Stimulated activated CD4-positive, alpha-beta T cell treated with anti-CD3 and anti-CD28 coated beads, Interleukin-15, amount 100 ng/mL, for 1 hour (primary cell): ENCODE results near the gene NAP1L4.
A peak's percentile ranks its signal among the peaks of the same experiment; 100 is the strongest.

Source experiments
- DNase-seq, 2 donors: peaks; one replicate each; pipeline ENCODE4 v3.0.0-alpha.2; 2020; ENCODE audit warnings: low read depth in 1 of 2, low spot score in 1 of 2

Gene NAP1L4, protein sequence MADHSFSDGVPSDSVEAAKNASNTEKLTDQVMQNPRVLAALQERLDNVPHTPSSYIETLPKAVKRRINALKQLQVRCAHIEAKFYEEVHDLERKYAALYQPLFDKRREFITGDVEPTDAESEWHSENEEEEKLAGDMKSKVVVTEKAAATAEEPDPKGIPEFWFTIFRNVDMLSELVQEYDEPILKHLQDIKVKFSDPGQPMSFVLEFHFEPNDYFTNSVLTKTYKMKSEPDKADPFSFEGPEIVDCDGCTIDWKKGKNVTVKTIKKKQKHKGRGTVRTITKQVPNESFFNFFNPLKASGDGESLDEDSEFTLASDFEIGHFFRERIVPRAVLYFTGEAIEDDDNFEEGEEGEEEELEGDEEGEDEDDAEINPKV

GRCh38 chr11:2992234-2992996 lies at the start of gene NAP1L4:
Gene NAP1L4, minus strand, starts transcription at chr11:2992329. Its CDS starts 13,109 bp downstream, at chr11:2979220.
- DNase-seq: peak; percentile 90 to 93

DNA sequence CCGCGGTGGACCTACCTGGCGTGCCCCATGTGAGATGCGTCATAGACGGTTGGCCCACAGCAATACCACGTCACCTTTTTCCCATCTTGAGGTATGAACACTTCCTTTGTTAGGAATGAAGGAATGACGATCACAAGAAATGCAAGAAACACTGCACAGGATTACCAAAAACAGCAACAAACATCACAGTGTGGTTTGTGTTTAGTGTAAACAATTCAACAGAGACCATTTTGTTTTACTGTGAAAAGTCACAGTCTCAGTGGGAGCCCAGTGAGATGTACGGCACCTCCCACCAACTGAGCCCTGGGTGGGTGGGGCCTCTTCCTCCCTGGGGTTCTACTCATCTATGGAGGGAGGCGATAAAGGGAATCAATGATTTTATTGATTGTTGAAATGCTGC lies 48.8 kb upstream of the NAP1L4 start:
- no peak for DNase-seq

DNA sequence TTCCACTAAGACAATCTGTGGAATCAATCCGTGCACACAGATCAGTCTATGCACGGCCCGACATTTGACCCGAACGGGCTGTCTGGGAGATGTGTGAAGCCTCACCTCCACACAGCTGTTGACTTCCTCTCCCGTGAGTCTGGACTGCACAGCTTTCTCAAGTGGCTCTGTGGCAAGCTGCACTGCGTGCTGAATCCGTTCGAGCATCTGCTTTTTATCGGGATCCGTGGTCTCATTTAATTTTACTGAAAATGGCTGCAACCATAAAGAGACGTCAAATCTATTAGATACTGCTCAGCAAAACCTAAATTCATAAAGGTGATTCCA lies 45.8 kb upstream of the NAP1L4 start:
- no peak for DNase-seq

DNA sequence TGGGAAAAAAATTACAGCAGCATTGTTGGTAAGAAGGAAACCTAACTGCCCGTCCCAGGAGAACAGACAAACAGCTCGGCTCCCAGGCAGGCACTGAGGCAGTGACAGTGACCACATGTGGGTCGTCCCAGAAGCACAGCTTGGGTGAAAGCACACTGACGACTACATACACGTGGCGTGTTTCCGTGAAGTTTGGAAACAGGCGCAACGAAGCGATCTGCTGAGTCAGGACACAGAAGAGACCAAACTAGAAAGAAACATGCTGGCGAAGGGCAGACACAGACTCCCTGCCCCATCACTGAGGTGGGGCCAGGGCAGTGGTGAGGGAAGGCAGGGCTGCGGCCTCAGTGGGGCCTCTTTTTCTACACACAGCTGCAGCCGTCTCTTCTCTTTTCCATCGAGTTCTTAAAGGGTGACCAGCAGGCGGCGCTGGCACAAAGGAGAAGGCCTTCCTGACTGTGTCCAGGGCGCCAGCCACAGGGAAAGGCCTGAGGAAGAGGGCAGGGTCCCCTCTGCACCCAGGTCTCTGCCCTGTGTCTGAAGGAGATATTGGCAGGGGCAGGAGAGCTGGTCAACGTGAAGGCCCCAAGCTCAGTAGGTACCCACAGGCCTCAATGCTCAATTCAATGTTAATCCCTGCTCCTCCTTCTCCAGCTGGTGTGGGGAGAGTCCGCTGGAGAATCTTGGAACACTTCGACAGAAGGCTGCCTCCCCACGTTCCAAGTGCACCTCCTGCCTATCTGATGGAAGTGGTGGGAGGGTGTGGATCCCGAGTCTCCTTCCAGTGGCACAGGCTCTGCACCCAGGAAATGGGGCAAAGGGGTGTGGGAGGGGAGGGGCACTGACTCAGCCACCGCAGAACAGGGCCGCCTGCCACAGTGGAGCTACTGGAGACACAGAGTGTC lies 45.2 kb upstream of the NAP1L4 start:
- DNase-seq: no peak

DNA sequence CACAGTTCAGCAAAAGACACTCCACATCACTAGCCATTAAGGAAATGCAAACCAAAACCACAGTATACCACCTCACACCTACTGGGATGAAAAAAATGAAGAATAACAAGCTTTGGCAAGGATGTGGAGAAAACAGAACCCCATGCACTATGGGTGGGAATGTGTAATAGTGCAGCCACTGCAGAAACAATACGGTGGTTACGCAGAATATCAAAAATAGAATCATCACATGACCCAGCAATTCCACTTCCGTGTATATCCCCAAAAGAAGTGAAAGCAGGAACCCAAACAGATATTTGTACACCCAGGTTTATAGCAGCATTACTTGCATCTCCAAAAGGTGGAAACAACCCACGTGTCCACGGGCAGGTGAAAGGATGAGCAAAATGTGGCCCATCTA lies 44.3 kb upstream of the NAP1L4 start:
- DNase-seq: no peak

- DNase-seq: no peak
These were observed 43.2 kb upstream of the NAP1L4 start for GRCh38 chr11:3035333-3035732.

- DNase-seq: no peak
These were observed 38.4 kb upstream of the NAP1L4 start for GRCh38 chr11:3030289-3031070.

DNA sequence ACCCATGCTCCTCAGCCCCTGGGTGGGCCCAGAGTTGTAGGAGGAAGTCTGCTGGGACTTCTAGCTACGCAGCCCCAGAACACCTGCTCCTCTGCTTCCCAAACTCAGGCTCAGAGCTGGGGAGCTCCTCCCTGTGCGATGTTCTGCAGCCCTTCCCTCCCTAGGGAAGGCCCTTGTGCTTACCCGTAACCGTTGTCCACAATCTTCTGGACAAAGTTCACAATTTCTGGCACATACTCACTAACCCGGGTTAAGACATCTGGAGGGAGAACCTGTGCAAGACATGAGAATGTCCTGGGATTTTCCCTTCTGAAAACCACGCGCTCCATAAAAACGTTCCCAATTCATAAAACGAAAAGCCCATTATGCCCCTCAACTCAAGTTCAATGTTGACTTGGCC lies 36.7 kb upstream of the NAP1L4 start:
- no peak for DNase-seq

DNA sequence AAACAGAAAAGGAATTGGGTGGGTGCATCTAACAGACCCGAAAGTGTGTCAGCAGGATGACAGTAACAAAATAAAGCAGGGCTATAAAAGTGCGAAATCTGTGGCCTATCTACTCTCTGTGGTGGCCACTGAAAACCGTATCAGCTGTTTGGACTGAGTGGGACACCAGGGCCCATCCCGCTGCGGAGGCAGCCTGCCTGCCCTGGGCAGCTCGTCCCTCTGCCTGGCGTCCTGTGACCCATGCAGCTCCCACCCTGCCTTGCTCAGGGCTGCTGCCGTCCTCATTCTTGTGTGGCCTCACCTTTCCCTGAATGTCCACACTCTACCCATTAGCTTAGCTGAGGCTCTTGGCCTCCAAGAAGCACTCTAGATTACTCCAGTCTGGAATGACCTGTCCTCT lies 34.7 kb upstream of the NAP1L4 start:
- no peak for DNase-seq

DNA sequence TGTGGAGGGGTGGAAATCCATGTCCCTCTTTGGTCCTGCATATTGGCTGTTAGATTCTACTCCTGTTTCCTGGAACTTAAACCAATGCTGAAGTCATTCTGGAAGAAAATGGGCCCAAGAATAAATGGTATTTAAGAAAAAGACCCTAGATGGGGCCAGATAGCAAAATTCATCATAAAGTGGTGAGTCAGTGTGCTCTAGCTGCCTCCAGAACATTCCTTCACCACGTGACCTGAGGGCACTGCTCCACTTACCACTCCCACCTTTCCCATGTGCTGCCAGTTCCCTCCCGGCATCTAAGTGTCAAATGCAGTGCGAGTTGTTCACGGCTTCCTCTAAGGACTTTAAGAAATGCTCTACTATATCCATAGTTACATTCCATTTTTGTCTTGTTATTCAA lies 30.9 kb upstream of the NAP1L4 start:
- DNase-seq: no peak

GRCh38 chr11:3022300-3022967 lies 30.3 kb upstream of the NAP1L4 start:
- no peak for DNase-seq

GRCh38 chr11:3021125-3021524 lies 29.0 kb upstream of the NAP1L4 start:
- no peak for DNase-seq

- DNase-seq: no peak
These were observed 27.9 kb upstream of the NAP1L4 start for GRCh38 chr11:3020011-3020410.

DNA sequence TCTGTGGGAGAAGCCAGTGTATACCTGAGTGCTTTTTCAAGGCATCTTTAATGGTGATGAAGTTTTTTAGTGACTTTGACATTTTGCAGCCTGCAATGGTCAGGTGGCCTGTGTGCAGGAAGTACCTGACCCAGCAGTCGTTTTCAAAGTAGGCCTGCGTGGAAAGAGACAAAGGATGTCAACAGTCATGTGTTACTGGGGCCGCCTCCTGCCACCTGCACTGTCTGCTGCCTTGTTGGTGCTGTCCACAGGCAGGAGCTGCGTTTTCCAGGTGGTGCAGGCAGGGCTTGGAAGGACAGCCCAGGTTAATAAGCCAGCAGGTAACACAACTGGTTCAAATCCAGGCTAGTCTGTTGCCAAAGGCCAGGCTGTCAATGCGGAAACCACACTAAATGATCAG lies 26.5 kb upstream of the NAP1L4 start:
- DNase-seq: no peak

DNA sequence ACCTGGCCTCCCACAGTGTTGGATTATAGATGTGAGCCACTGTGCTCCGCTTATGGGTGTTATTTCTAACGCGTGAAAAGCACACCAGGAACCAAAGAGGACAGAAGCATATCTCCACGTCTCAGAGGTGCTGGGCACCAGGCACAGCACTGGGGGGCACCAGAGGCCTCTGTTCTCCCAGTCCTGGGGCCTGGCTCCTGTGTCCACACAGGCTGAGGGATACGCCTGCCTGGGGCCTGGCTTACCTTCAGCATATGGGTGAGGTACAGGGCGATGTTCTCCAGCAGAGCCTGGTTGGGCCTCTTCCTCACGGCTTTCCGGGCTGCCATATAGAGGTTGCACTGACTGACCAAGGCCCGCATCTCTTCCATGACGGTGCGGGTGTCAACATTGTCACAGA lies 24.7 kb upstream of the NAP1L4 start:
- no peak for DNase-seq

DNA sequence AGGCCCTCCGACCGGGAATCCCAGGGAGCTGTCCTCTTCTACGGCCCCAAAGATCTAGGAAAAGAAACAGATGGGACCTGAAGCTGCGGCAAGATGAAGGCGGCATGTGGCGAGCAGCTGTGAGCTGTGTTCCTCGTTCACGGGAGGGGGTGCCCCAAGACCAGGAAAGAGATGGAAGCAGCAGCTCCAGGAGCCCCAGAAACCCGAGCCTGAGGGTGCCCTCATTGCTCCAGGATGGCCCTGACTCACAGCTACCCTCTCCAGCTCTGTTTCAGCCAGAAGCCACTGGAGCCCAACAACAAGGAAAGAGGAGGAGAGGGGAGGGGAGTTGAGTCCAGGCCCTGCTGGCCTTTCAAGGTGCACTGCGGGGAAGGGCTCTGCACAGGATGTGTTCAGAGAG lies 23.7 kb upstream of the NAP1L4 start:
- no peak for DNase-seq

DNA sequence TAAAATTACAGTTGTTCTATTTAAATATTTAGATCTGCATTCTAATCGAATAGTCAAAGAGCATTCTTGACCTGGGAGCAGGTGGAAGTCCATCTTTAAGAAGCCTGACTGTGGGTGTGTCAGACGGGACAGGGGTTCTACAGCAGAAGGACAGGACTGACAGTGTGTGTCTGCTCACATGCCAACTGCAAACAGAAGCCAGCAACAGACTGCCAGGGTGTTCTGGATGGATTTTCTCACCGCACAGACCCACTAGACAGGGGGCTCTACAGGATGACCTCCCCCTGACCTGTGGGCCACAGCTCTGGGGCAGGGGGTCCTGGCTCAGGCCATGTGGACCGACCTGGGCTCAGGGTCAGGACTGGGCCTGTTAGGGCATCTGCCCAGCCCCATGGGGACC lies 22.8 kb upstream of the NAP1L4 start:
- DNase-seq: no peak

DNA sequence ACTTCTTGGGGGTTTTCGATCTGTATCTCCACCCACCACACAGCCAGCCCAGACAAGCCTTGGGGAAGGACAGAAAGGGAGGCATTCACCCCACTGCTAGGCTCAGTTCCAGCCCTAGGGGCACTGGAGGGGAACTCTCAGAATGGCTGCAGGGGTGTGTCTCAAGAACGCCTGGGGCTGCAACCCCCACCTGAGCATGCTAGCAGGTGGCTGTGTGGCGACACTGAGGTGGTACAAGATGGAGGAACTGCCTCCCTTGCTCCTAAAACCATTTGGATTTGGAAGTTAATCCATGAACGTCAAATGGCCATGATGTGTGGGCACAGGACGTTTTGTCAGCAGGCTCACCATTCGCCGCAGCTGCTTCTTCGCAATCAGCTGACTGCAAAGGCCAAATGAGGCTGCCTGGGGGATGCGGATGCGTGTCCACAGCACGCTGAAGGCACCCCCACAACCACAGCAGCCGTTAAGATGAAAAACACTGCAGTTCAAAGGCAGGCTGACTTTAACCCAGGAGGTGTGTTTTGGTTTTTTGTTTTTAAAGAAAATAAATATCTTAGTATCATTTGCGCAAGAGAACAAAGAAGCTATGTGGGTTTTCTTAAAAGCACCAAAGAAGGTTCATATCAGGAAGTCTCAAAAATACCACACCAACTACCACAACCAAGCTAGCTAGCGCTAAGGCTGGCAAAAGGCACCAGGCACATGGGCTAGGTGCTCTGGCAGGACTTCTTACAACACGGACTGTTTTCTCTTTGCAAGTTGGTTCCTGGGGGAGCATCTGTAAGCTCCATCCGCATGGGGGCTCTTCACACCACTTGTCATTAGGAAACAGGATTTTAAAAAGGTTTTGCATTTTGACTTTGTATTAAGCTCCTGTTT lies 22.2 kb upstream of the NAP1L4 start:
- DNase-seq: peak; percentile 10 to 49
